HG03097 (cell line): ENCODE measurements around the gene CREB3L1.

Experiments used
- ATAC-seq: cut with Tn5 transposase; IDR thresholded peaks from one replicate; pipeline ENCODE4 v1.9.1; 2021; ENCODE audit not compliant: unreplicated experiment, low FRiP score

The CREB3L1 gene

GRCh38 chr11:46315783-46316563 lies 38.5 kb downstream of the CREB3L1 start:
- no peak for ATAC-seq

DNA sequence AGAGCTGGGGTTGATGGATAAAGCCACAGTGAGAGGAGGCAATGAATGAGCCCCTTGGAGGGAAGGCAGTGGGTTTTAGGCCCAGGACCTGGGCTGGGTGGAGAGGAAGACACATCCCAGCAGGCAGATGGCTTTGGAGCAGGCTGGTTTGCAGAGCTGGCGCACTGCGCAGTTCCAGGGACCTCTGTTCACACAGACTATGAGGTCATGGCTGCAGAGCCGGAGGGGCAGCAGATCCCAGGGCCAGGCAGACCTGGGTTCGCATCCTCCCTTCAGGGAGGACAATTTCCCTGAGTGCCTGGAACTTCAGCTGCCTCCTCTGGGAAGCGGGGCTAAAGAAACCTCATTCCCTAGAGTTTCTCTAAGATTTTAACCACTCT lies 41.6 kb downstream of the CREB3L1 start:
- no peak for ATAC-seq

- ATAC-seq = no peak
Observed at GRCh38 chr11:46321757-46322156, 44.3 kb downstream of the CREB3L1 start.

DNA sequence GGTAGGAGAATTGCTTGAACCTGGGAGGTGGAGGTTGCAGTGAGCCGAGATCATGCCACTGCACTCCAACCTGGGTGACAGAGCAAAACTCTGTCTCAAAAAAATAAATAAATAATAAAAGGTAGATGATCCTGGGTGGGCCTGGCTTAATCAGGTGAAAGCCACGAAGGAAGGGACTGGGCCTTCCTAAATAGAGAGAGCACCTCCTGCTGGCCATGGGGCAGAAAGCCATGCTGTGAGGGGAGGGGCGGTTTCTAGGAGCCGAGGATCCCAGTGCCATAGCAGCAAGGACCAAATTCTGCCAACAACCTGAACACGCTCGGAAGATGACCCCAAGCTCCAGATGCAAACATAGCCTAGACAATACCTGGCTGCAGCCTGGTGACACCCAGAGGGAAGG lies 45.3 kb downstream of the CREB3L1 start:
- ATAC-seq = no peak

DNA sequence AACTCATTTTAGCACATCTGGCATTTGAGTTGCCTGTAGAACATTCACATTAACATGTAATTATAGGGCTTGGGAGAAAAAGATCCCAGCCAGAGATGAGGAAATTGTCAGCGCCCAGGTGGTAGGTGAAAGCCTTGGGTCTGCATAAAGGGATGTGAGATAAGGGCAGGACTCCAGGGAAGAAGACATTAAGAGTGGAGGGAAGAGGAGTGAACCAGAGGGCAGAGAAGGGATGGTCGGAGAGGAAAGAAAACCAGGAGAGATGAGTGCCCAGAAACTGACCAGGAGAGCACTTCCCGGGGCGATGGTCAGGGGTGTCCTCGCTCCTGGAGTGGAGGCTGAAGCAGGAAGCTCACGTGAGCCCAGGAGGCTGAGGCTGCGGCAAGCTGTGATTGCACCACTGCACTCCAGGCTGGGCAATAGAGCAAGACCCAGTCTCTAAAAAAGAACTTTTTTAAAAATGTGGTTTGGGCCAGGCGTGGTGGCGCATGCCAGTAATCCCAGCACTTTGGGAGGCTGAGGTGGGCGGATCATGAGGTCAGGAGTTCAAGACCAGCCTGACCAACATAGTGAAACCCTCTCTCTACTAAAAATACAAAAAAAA lies 49.5 kb downstream of the CREB3L1 start:
- no peak for ATAC-seq

- no peak for ATAC-seq
Observed at GRCh38 chr11:46327829-46328228, 50.4 kb downstream of the CREB3L1 start.

DNA sequence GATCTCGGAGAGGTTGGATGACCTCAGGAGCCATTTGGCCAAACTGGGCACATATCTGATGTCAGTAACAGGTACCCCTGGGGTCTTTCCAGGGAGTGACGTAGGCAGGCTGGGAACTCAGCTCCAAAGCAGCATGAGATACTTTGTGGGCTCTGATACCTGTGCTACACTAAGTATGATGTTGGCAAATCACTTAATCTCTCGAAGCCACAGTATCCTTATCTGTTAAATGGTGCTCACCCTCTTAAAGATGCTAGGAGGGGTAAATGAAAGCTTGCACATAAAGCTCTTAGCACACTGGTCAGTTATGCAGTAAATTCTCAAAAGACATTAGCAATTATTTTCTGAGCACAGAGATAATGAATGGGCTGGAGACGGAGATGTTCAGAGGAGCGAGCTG lies 52.7 kb downstream of the CREB3L1 start:
- no peak for ATAC-seq

DNA sequence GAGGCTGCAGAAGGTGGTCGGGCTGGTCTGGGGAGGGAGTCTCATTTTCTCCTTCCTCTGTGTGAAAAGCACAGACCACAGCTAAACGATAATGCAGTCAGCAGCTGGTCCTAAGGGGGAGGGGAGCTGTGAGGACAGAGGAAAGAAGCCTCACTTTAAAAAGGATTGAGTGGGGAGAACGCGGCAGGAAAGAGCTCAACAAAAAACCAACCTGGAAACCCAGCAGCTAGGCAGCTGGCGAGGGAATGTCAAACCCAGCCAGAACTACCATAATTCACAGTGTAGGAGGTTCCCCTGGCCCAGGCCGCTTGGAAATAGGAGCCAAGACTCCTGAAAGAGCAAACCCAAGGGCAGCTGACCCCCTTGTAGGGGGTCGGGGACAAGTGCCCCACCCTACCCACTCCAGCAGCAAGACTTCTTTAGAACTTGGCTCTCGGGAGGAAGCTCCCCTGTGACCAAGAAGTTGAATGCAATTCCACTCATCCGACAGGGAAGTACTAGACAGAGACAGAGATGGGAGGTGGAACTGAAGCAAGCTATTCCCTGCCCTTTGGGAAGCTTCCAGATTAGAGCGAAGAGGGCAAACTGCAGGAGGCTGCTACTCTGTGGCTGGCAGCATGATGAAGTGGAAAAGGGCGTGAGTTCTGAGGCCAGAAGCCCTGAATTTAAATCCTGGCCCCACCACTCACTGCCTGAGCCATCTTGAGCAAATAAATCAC lies 53.3 kb downstream of the CREB3L1 start:
- no peak for ATAC-seq

GRCh38 chr11:46331282-46331984 lies 54.0 kb downstream of the CREB3L1 start:
- ATAC-seq = no peak

GRCh38 chr11:46332093-46332567 lies 54.7 kb downstream of the CREB3L1 start:
- ATAC-seq = no peak

GRCh38 chr11:46332568-46333393 lies 55.3 kb downstream of the CREB3L1 start:
- ATAC-seq = no peak

GRCh38 chr11:46333394-46333947 lies 56.0 kb downstream of the CREB3L1 start:
- no peak for ATAC-seq

- ATAC-seq = no peak
Observed at GRCh38 chr11:46334211-46334610, 56.7 kb downstream of the CREB3L1 start.

DNA sequence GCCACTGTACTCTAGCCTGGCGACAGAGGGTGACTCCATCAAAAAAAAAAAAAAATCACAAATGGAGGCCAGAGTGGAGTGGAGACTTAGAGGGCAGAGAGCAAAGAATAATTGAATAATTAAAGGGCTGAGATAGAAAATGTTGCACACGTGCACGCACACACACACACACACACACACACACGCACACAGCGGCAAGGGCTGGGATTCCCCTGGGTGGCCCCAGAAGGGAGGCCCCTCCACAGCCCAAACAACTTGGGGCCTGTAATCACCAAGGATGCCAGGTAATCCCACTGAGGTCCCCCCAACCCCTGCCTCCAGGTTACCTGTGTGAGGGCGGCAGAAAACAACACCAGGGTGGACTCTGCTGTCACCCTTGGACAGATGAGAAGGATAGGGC lies 57.8 kb downstream of the CREB3L1 start:
- ATAC-seq = no peak

GRCh38 chr11:46335890-46336562 lies 58.6 kb downstream of the CREB3L1 start:
- ATAC-seq = no peak

- no peak for ATAC-seq
Observed at GRCh38 chr11:46336563-46337180, 59.2 kb downstream of the CREB3L1 start.

DNA sequence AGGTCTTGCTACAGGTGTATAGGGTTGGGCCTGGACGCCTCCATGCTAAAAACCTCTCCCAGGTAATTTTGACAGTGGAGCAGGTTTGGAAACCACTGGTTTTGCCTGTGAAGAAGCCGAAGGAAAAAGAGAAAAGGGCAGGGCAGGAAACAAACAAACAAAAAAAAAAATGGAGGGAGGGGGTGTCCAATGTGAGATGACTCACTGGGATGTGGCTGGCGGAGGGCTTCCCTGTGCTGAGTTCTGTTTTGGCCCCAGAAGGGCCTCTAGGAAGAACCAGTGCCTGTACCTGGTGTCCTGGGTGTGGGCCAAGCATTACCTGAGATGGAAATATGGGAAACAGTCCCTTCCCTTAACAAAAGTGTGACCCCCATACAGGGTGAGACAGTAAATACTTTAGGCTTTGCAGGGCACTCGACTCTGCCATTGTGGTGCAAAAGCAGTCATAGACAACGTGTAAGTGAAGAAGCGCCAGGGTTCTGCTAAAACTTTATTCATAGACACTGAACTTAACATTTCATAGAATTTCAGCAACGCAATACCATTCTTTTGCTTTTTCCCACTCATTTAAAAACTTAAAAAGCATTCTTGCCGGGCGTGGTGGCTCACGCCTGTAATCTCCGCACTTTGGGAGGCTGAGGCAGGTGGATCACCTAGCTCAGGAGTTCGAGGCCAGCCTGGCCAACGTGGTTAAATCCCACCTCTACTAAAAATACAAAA lies 60.3 kb downstream of the CREB3L1 start:
- no peak for ATAC-seq

- ATAC-seq = no peak
Observed at GRCh38 chr11:46338636-46338987, 61.1 kb downstream of the CREB3L1 start.
